ENCODE measurements around the gene PLAC1.

DNA sequence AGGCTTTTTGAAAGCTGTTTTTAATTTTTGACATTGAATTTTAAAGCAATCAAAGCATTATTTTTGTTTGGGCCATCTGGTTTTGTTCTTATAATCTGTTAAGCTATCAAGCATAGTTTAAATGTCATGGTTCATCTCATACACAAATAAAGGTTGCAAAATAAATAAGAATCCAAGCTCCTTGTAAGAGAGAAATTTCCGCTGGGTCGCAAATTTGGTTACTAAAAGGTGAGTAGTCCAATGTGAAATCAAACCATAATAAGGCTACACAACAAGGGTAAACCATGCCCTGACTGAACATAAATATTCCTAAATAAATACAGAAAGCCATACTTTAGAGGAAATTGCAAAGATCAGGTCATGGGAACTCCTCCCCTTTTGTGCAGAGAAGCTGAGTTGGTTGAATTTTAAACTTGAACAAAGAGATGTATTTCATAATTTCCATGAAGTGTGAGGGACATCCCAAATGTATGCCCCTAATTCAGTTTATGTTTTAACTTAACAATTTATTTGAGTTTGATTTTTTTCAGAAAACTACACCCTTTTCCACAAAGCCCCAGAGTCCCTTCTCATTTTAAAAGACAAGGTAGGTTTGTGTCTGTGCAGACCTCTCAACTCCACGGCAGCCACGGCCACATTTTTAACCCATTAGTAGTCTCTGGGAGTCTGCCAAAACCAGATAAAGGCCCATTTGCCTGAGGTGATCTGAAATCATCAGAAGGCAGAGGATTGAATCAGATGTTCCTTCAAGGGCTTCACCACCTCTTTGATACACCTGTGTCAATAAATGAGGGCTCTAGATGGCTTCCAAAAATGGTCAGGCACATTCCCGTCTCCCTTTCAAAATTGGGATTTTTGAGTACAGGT, 85.2 kb downstream of the PLAC1 start:
- TF ChIP-seq ZNF274 (CRISPR knock-in tag; IDR thresholded peaks at IDR 0.05) (no peak), TRIM24 (CRISPR knock-in tag; IDR thresholded peaks at IDR 0.05) (no peak)
- TF ChIP-seq, protein P1, sequence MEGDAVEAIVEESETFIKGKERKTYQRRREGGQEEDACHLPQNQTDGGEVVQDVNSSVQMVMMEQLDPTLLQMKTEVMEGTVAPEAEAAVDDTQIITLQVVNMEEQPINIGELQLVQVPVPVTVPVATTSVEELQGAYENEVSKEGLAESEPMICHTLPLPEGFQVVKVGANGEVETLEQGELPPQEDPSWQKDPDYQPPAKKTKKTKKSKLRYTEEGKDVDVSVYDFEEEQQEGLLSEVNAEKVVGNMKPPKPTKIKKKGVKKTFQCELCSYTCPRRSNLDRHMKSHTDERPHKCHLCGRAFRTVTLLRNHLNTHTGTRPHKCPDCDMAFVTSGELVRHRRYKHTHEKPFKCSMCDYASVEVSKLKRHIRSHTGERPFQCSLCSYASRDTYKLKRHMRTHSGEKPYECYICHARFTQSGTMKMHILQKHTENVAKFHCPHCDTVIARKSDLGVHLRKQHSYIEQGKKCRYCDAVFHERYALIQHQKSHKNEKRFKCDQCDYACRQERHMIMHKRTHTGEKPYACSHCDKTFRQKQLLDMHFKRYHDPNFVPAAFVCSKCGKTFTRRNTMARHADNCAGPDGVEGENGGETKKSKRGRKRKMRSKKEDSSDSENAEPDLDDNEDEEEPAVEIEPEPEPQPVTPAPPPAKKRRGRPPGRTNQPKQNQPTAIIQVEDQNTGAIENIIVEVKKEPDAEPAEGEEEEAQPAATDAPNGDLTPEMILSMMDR (CRISPR knock-in tag; IDR thresholded peaks at IDR 0.05): no peak
- TF ChIP-seq, protein P2, sequence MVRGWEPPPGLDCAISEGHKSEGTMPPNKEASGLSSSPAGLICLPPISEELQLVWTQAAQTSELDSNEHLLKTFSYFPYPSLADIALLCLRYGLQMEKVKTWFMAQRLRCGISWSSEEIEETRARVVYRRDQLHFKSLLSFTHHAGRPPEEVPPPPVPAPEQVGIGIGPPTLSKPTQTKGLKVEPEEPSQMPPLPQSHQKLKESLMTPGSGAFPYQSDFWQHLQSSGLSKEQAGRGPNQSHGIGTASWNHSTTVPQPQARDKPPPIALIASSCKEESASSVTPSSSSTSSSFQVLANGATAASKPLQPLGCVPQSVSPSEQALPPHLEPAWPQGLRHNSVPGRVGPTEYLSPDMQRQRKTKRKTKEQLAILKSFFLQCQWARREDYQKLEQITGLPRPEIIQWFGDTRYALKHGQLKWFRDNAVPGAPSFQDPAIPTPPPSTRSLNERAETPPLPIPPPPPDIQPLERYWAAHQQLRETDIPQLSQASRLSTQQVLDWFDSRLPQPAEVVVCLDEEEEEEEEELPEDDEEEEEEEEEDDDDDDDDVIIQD (CRISPR knock-in tag; IDR thresholded peaks at IDR 0.05; ENCODE audit: low read depth): no peak
- TF ChIP-seq, protein P3, sequence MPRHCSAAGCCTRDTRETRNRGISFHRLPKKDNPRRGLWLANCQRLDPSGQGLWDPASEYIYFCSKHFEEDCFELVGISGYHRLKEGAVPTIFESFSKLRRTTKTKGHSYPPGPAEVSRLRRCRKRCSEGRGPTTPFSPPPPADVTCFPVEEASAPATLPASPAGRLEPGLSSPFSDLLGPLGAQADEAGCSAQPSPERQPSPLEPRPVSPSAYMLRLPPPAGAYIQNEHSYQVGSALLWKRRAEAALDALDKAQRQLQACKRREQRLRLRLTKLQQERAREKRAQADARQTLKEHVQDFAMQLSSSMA (CRISPR knock-in tag; IDR thresholded peaks at IDR 0.05): no peak

Data from HepG2 (cell line).